ENCODE data around the gene SIGLEC1.

GRCh38 chr20:3689978-3690377 is 22.4 kb downstream of the SIGLEC1 start:
- TF ChIP-seq CTCF (IDR thresholded peaks at IDR 0.05; ENCODE audit: low read length), result no peak
- no peak for TF ChIP-seq EZH2 (optimal IDR thresholded peaks at IDR 0.05; ENCODE audit: low read depth, low read length)
- TF ChIP-seq EZH2phosphoT487 (IDR thresholded peaks at IDR 0.05; ENCODE audit: low read length), result no peak

All from MM.1S (cell line).